Naive B cell (primary cell): Measurements from ENCODE around the gene FRY. TPM values are rescaled to one million over a fixed set of nuclear protein-coding genes. Genes with fewer than 3 reads are reported as not detected.

Source experiments
- ATAC-seq, 2 donors: fragments of 150-1000 bp; cut with Tn5 transposase; 2 replicates each; pipeline ENCODE4 v1.10.0; 2021; ENCODE audit warnings: low read depth in 2 of 2, mild to moderate bottlenecking in 2 of 2, moderate library complexity in 2 of 2
- DNase-seq: peaks from one replicate; pipeline ENCODE4 v3.0.0; 2022
- H3K27ac Mint-ChIP-seq, 6 donors: one replicate each; pipeline ENCODE4 v1.8.0; 2020 to 2022; ENCODE audit warnings: mild to moderate bottlenecking in 6 of 6, mixed read lengths in 6 of 6, moderate library complexity in 5 of 6, inconsistent platforms in 2 of 6
- H3K27me3 Mint-ChIP-seq, 3 donors: one replicate each; pipeline ENCODE4 v1.8.0; 2021 to 2022; ENCODE audit warnings: mixed read lengths in 3 of 3, mild to moderate bottlenecking in 1 of 3
- H3K36me3 Mint-ChIP-seq, 2 donors: one replicate each; pipeline ENCODE4 v1.8.0; 2020 to 2022; ENCODE audit warnings: mixed read lengths in 2 of 2, inconsistent platforms in 1 of 2, mild to moderate bottlenecking in 1 of 2
- H3K4me1 Mint-ChIP-seq, 3 donors: one replicate each; pipeline ENCODE4 v1.8.0; 2020 to 2022; ENCODE audit warnings: mixed read lengths in 3 of 3, inconsistent platforms in 1 of 3, mild to moderate bottlenecking in 1 of 3, moderate library complexity in 1 of 3
- H3K4me3 Mint-ChIP-seq, 8 donors: one replicate each; pipeline ENCODE4 v1.8.0; 2020 to 2022; ENCODE audit warnings: mild to moderate bottlenecking in 8 of 8, mixed read lengths in 8 of 8, moderate library complexity in 8 of 8, inconsistent platforms in 2 of 8
- H3K9me3 Mint-ChIP-seq, 7 donors: one replicate each; pipeline ENCODE4 v1.8.0; 2020 to 2022; ENCODE audit warnings: mixed read lengths in 7 of 7, mild to moderate bottlenecking in 5 of 7, inconsistent platforms in 2 of 7, moderate library complexity in 1 of 7
- polyA plus RNA-seq, 6 donors: library from polyadenylated mRNA; unstranded; fragments of 300-500 nt; fragmentation: Illumina TruSeq; gene quantifications; one replicate each; pipeline ENCODE4 v1.2.3, GENCODE V29; 2021; ENCODE audit warnings: low read depth in 6 of 6

The FRY gene
- polyA plus RNA-seq, 6 donors from 2014 or later: 0.33 to 1.4 (median 0.86) TPM

DNA sequence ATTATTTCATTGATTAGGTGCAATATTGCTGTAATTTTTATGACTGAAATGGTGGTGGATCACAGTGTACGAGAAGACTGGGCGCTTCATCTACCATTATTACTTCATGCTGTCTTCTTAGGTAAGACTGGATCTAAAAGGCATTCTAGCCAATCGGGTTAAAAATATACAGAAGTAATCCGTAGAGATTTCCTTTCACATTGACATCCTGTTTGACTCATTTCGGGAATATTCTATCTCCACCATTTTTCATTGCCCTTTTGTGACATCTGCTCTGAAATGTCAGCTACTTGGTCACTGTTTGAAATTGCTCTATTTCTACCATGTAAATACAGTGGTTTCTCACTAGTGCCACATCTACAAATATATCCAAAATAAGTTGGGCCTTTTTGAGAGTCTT, 193.3 kb downstream of the FRY start:
- Mint-ChIP-seq H3K9me3 (peaks cover 0 to 3% (median 0%) of the 10 kb centered on the region in 7 donors), H3K27ac (no peak overlapping the region), H3K4me3 (no peak overlapping the region), H3K4me1 (no peaks in the 10 kb centered on the region), H3K36me3 (no peaks in the 10 kb centered on the region), H3K27me3 (no peaks in the 10 kb centered on the region)
- DNase-seq (no peak), ATAC-seq (no peak)

GRCh38 chr13:32225481-32225931, 193.9 kb downstream of the FRY start:
- Mint-ChIP-seq H3K9me3 (peaks cover 0 to 3% (median 0%) of the 10 kb centered on the region in 7 donors), H3K36me3 (no peaks in the 10 kb centered on the region), H3K4me3 (no peak overlapping the region), H3K27ac (no peak overlapping the region), H3K4me1 (no peaks in the 10 kb centered on the region), H3K27me3 (no peaks in the 10 kb centered on the region)
- ATAC-seq (no peak), DNase-seq (no peak)

DNA sequence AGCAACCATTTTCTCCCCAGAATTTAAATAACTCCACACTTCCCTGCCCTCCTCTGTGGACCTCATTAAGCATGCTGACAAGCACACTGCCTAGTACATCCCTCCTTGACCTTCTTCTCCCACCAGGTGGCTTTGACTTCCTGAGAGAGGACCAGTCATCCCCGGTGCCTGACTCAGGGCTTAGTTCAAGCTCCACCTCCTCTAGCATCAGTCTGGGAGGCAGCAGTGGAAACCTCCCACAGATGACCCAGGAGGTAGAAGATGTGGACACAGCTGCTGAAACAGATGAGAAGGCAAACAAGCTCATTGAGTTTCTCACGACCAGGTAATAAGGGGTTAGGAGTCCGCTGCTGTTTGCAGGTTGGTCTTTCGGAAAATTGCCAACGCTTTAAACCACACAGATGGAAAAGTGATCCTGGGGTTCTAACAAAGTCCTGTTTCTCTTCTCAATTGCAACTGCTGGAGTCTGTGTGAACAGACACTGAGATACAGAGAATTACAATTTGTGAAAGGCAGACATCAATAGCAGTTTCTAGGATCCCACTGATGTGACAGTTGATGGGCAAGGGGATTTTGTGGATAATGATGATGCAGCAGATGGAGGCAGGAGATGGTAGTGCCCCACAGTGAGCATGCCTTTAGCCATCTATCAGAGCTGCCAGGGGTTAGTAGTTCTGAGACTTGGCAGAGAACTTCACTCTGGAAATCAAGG, 196.9 kb downstream of the FRY start:
- Mint-ChIP-seq H3K4me3 (no peak overlapping the region), H3K4me1 (no peaks in the 10 kb centered on the region), H3K36me3 (no peaks in the 10 kb centered on the region), H3K27me3 (no peaks in the 10 kb centered on the region), H3K9me3 (no peaks in the 10 kb centered on the region), H3K27ac (peak overlapping the region in 1 of 6 donors; percentile 24)
- DNase-seq (no peak), ATAC-seq (no peak)

- H3K9me3 Mint-ChIP-seq: no peaks in the 10 kb centered on the region
- H3K27ac Mint-ChIP-seq: no peak overlapping the region
- no peak for ATAC-seq
- no peak overlapping the region for H3K4me3 Mint-ChIP-seq
- H3K36me3 Mint-ChIP-seq: no peaks in the 10 kb centered on the region
- no peaks in the 10 kb centered on the region for H3K27me3 Mint-ChIP-seq
- no peaks in the 10 kb centered on the region for H3K4me1 Mint-ChIP-seq
- DNase-seq: no peak
Observed at GRCh38 chr13:32229443-32229842, 197.9 kb downstream of the FRY start.

- Mint-ChIP-seq H3K4me3 (no peak overlapping the region), H3K4me1 (no peaks in the 10 kb centered on the region), H3K27ac (no peak overlapping the region), H3K36me3 (no peaks in the 10 kb centered on the region), H3K9me3 (no peaks in the 10 kb centered on the region), H3K27me3 (no peaks in the 10 kb centered on the region)
- no peak for DNase-seq
- no peak for ATAC-seq
Observed at GRCh38 chr13:32232263-32232662, 200.7 kb downstream of the FRY start.

- Mint-ChIP-seq H3K4me3 (no peak overlapping the region), H3K4me1 (no peaks in the 10 kb centered on the region), H3K27ac (no peak overlapping the region), H3K27me3 (no peaks in the 10 kb centered on the region), H3K36me3 (no peaks in the 10 kb centered on the region), H3K9me3 (no peaks in the 10 kb centered on the region)
- DNase-seq (no peak), ATAC-seq (no peak)
Observed at GRCh38 chr13:32233062-32233461, 201.5 kb downstream of the FRY start.

- Mint-ChIP-seq H3K36me3 (no peaks in the 10 kb centered on the region), H3K9me3 (no peaks in the 10 kb centered on the region), H3K27ac (no peak overlapping the region), H3K27me3 (no peaks in the 10 kb centered on the region), H3K4me1 (no peaks in the 10 kb centered on the region), H3K4me3 (no peak overlapping the region)
- no peak for ATAC-seq
- DNase-seq: no peak
Observed at GRCh38 chr13:32234914-32235313, 203.3 kb downstream of the FRY start.

DNA sequence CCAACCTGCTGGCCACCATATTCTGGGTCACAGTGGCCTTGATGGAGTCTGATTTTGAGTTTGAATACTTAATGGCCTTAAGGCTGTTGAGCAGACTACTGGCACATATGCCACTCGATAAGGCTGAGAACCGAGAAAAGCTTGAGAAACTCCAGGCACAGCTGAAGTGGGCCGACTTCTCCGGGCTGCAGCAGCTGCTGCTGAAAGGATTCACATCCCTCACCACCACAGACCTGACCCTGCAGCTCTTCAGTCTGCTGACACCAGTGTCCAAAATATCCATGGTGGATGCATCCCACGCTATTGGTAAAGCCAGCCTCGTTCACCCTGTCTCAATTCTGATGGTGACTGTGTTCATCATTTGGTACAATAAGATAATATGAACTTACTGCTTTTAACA, 206.1 kb downstream of the FRY start:
- Mint-ChIP-seq H3K36me3 (no peaks in the 10 kb centered on the region), H3K4me1 (no peaks in the 10 kb centered on the region), H3K4me3 (no peak overlapping the region), H3K9me3 (no peaks in the 10 kb centered on the region), H3K27ac (no peak overlapping the region), H3K27me3 (no peaks in the 10 kb centered on the region)
- no peak for ATAC-seq
- DNase-seq: no peak

GRCh38 chr13:32243695-32244094, 212.1 kb downstream of the FRY start:
- H3K27ac Mint-ChIP-seq: no peak overlapping the region
- peaks cover 0 to 4% (median 0%) of the 10 kb centered on the region in 3 donors for H3K4me1 Mint-ChIP-seq
- no peak overlapping the region for H3K4me3 Mint-ChIP-seq
- H3K27me3 Mint-ChIP-seq: no peaks in the 10 kb centered on the region
- DNase-seq (no peak), ATAC-seq (no peak)
- H3K9me3 Mint-ChIP-seq: no peaks in the 10 kb centered on the region
- no peaks in the 10 kb centered on the region for H3K36me3 Mint-ChIP-seq

DNA sequence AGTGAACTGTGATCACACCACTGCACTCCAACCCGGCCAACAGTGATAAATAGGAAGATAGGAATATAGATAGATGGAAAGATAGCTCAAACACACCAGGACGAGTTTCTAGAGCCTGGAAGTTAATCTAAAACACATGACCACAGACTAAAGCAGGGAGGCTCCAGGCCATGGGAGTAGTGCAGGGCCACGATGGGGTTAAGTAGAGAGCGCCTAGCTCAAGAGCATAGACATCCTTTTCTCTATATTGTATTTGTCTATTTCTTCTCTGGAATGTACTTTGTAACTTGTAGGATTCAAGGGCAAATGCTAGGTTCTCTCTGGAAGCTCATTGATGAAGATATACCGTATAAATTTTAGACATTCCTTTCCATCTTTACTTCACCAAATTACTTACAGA, 214.0 kb downstream of the FRY start:
- no peaks in the 10 kb centered on the region for H3K36me3 Mint-ChIP-seq
- ATAC-seq (no peak), DNase-seq (no peak)
- H3K9me3 Mint-ChIP-seq: no peaks in the 10 kb centered on the region
- H3K27me3 Mint-ChIP-seq: no peaks in the 10 kb centered on the region
- peak overlapping the region in 1 of 8 donors; percentile 5 for H3K4me3 Mint-ChIP-seq
- H3K27ac Mint-ChIP-seq: peak overlapping the region in 1 of 6 donors; percentile 52
- peaks cover 0 to 4% (median 0%) of the 10 kb centered on the region in 3 donors for H3K4me1 Mint-ChIP-seq

- H3K27ac Mint-ChIP-seq: no peak overlapping the region
- no peak overlapping the region for H3K4me3 Mint-ChIP-seq
- no peaks in the 10 kb centered on the region for H3K27me3 Mint-ChIP-seq
- DNase-seq: peak; percentile 6
- no peaks in the 10 kb centered on the region for H3K36me3 Mint-ChIP-seq
- H3K9me3 Mint-ChIP-seq: no peaks in the 10 kb centered on the region
- peak; percentile 55 to 59 for ATAC-seq
- H3K4me1 Mint-ChIP-seq: peaks cover 0 to 4% (median 0%) of the 10 kb centered on the region in 3 donors
Observed at GRCh38 chr13:32246468-32246867, 214.9 kb downstream of the FRY start.

DNA sequence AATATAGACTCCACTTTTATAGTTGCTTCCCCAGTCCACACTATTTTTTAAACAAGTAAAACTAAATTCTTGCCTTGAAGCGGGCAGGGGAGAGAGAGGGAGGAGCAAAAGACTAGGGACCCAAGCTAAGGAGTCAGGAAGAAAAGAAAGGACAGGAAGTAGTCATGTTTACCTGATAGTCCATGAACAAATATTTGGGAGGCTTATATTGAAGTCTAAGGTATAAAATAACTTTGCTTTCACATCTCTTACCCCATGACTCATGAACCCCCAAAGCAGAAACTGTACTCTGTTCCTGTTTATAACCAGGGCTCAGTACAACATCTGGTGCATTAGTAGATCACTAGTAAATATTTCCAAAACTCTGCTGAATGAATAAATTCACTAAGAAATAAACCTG, 216.3 kb downstream of the FRY start:
- Mint-ChIP-seq H3K36me3 (no peaks in the 10 kb centered on the region), H3K4me3 (no peak overlapping the region), H3K9me3 (no peaks in the 10 kb centered on the region), H3K27ac (no peak overlapping the region), H3K27me3 (no peaks in the 10 kb centered on the region), H3K4me1 (peaks cover 0 to 4% (median 0%) of the 10 kb centered on the region in 3 donors)
- DNase-seq (no peak), ATAC-seq (no peak)

GRCh38 chr13:32248801-32249200, 217.2 kb downstream of the FRY start:
- H3K4me1 Mint-ChIP-seq: peaks cover 0 to 4% (median 0%) of the 10 kb centered on the region in 3 donors
- H3K4me3 Mint-ChIP-seq: no peak overlapping the region
- H3K36me3 Mint-ChIP-seq: no peaks in the 10 kb centered on the region
- H3K27ac Mint-ChIP-seq: no peak overlapping the region
- H3K9me3 Mint-ChIP-seq: no peaks in the 10 kb centered on the region
- H3K27me3 Mint-ChIP-seq: no peaks in the 10 kb centered on the region
- ATAC-seq: no peak
- no peak for DNase-seq

DNA sequence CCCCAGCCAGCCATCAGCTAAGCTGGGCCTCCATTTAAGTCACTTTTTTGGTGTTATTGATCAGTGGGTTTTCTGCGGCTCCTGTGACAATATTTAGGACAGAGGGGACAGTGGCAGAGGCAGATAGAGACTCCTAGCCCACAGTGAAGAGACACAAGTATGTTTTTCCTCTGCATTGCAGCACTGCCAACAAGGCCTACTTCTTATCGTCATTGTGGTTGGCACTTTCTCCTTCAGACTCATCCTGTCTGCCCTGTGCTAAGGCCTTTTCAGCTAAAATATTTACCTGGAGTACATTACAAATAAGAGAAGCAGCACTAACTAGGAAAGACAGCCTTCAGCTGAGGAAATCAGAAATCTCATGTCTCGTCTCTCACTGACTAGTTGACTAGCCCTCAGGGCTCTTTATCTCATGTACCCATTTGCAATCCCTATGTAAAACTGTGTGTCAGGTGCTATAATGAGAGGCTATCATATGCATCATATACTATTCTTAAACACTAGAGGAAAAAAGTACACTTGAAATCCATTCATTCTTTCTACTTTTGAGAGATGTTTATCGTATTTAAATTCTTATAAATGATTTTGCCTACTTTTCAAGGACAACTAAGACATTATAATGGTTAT, 221.4 kb downstream of the FRY start:
- Mint-ChIP-seq H3K4me1 (no peaks in the 10 kb centered on the region), H3K27me3 (no peaks in the 10 kb centered on the region), H3K27ac (no peak overlapping the region), H3K36me3 (no peaks in the 10 kb centered on the region), H3K9me3 (no peaks in the 10 kb centered on the region), H3K4me3 (no peak overlapping the region)
- no peak for ATAC-seq
- DNase-seq: no peak
